ENCODE results near the gene ATAD2B.

DNA sequence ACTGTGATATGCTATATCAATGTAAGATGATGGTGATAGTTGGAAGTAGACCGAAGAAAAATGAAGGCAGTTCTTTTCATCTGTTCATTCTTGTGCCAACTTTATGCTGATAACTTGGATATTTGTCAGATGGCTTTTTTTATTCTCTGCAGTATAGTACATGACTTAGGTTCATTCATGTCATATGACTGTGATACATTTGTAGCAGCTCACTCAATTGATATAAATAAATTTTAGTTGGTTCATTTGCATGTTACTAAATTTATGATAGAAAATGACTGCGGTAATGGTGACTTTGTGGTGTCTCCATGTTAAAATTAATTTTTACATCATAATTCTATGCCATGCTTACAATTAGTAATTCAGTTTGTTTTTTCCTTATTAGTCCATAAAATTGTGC lies 20.4 kb upstream of the ATAD2B start:
- no peak for TF ChIP-seq CTCF (conservative IDR thresholded peaks at IDR 0.05; ENCODE audit: low read length)
- no peak for TF ChIP-seq EZH2phosphoT487 (IDR thresholded peaks at IDR 0.05; ENCODE audit: borderline replicate concordance, low read depth, low read length)

Measured in OCI-LY7 (cell line).